ENCODE results near the gene MXD3.
"Not testable (repeated sequence)": the region's sequence is repeated elsewhere in the genome, so short reads cannot be mapped to it uniquely, and the experiment has no call there.

The MXD3 gene

DNA sequence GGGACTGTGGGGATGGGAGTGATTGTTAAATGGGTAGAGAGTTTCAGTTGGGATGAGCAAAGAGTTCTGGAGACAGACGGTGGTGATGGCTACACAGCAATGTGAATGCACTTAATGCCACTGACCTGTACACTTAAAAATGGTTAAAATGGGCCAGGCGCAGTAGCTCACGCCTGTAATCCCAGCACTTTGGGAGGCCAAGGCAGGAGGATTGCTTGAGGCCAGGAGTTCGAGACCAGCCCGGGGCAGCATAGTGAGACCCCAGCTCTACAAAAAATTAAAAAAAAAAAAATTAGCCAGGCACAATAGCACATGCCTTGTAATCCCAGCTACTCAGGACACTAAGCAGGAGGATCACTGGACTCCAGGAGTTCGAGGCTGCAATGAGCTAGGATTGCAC, 32.1 kb upstream of the MXD3 start:
- DNase-seq (ENCODE audit: low read depth in 3 of 3) = no peak

DNA sequence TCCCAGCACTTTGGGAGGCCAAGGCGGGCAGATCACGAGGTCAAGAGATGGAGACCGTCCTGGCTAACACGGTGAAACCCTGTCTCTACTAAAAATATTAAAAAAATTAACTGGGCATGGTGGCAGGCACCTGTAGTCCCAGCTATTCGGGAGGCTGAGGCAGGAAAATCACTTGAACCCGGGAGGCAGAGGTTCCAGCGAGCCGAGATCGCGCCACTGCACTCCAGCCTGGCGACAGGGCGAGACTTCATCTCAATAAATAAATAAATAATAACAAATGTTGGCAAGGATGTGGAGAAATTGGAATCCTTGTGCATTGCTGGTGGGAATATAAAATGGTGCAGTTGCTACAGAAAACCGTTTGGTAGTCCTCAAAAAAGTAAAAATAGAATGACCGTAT, 31.3 kb upstream of the MXD3 start:
- DNase-seq (ENCODE audit: low read depth in 3 of 3) = not testable (repeated sequence)

DNA sequence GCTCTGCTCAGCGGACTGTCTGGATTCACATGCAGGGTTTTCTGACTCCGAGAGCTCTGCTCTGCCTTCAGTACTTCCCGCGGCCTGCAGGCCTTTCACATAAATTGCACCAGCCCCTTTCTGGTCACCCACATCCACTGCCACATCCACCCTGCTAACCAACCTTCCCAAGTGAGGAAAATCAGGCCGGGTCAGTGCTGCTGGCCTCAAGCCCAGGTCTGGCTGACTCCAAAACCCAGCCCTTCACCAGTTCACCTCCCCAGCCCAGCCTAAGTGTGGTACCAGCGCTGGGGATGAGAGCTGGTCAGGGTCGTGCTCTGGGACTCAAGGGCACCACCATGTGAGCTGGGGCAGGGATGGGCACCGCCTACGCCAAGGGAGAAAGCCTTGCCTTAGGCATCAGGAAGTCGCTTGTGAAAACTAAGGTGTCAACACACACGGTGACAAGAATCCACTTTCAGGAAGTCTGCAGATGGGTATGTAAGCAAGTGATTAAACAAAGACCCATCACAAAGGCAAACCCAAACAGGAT, 27.5 kb upstream of the MXD3 start:
- no peak for DNase-seq (ENCODE audit: low read depth in 3 of 3)

DNA sequence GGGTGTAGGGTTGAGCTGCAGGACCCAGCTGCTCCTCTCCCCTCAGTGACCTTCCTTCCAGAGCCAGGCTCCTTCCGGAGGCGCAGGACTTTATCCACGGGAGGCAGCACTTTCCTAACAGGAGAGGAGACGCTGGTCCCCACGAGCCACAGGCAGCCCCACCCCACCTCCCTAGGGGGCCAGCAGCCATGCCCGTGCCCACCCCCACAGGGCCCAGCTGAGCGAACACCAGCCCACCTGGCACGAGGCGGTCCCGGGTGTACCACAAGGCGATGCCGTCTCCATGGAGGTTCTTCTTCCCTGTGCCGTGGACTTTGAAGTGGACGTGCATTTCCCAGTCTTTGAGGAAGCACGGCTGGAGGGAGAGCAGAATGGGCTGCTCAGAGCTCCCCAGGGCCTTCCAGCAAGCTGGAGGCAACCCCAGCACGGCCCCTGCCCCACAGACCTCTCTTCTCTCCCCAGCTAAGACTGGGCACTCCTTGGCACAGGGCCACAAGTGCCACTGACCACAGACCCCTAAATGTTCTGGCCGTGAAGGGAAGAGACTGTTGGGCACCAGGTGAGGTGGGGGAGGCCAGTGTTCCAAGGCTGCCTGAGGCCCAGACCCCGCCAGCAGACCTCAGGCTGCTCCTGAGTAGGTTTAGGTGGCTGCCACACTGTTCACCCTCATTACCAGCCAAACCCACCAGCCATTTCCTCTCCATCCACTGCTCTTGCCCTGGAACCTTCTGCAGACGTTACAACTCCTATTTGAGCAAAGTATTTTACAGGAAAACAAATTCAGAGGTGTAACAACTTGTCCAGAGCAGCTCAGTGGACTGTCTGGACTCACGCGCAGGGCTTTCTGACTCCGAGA, 26.8 kb upstream of the MXD3 start:
- no peak for DNase-seq (ENCODE audit: low read depth in 3 of 3)

DNA sequence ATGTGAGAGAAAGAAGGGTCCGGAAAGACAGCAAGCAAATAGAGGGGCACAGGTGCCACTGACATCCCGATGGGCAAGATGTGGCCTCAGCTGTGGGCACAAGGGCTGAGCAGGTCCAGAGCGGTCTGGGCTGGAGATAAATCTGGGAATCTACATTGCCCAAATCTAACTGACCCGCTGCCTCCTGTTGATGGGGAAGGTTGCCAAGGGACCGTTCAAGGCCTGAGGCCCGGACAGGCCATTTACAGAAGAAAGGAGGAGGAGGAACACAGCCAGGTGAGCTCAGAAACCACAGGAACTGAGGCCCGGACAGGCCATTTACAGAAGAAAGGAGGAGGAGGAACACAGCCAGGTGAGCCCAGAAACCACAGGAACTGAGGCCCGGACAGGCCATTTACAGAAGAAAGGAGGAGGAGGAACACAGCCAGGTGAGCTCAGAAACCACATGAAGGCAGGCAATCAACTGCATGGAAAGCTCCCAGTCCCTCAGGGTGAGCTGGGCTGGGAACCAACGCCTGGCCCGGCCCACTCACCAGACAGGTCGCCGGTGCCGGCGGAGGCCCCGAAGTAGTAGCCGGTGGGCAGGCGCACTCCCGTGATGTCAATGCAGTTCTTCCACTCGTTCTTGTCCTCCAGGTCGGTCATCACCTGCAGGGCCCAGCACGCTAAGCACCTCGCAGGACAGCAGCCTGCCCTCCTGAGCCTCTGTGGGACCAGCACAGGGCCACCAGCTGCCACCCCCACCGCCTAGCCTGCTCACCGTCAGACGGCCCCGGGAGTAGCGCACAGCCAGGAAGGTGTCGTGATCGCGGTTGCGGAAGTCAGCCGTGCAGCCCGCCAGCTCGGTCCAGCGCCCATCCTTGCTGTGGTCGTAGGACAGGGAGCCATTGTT, 25.2 kb upstream of the MXD3 start:
- no peak for DNase-seq (ENCODE audit: low read depth in 3 of 3)

DNA sequence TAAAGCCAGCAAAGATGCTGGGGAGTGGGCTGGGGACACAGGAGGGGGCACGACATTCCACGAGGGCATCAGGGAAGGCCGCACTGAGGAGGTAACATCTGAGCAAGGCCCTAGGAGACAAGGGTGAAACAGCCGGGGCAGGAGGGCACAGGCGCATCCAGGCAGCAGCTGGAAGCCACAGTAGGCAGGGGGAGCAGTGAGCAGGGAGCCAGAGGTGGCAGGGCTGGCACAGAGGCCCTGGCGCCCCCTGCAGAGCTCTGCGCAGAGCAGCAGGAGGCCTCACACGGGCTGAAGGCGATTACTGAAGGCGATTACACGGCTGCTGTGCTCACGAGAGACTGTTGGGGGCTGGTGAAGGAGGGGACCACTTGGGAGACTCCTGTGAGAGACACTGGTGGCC, 24.4 kb upstream of the MXD3 start:
- no peak for DNase-seq (ENCODE audit: low read depth in 3 of 3)

DNA sequence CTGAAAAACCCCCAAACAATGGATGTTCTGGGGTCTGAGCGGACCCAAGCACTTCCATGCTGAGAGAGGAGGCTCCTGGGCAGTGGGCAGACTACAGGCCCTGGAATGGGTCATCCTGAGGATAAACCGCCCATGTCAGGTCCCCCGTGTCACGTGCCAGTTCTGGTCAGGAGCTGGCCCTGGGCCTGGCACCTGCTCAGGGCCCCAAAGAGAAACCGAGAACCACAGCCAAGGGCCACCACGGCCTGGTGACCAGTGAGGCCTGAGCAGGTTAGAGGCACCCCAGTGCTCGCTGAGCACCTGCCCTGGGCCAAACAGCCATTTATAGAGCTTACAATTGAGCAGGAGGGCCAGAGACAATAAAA, 24.0 kb upstream of the MXD3 start:
- no peak for DNase-seq (ENCODE audit: low read depth in 3 of 3)

DNA sequence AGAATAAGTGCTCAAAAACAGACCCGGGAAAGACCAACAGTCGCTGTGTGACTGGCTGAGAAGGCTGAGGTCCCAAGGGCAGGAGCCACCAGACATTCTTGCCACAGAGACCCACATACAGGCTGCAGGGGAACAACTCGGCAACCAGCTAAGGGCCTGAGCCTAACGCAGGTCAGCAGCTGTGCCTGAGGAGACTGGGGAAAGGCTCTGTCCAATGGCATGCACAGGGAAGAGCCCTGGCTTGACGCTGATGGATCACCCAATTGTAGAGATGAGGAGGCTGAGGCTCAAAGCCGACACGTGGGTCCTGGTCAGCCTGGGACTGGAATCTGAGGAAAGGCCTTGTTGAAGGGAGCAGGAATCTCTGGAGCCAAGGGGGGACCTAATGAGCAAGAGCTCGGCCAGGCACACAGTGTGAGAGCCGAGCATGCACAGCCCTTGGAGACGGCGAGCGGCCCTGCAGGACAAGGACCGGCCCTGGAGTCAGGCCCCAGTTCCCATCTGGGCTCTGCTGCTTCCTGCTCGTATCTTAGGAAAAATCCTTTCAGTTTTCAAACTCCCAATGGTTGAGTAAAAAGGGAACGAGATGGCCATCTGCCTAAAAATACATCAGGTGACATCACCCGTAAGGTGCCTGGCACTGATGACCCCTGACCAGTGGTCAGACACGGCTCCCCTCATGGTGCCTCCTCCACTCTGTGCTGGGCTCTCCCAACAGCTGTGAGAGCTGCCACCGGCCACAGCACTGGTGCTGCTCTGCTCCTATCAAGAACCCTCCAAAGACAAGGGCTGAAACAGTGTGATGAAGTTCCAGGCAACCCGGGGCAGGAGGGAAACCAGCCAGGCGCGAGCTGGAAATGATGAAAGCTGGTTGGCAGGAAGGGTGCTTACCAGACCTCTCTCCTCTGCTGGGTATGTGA, 23.3 kb upstream of the MXD3 start:
- no peak for DNase-seq (ENCODE audit: low read depth in 3 of 3)

DNA sequence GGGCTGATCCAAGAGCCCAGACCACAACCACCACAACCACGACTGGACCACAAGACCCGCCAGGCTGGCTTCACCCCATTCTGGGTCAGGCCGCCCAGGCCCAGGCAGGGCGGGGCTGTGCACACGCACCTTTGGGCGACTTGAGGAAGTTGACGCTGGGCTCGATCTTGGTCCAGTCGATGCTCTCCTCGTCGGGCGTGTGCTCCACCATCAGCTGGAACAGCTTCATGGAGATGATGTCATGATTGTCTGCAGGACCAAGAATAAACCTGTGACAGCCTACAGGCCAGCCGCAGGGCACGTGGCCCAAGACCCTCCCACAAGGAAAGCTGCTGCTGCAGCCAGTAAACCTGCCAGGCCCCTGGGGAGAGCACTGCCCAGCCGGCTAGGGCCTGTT, 22.5 kb upstream of the MXD3 start:
- no peak for DNase-seq (ENCODE audit: low read depth in 3 of 3)

DNA sequence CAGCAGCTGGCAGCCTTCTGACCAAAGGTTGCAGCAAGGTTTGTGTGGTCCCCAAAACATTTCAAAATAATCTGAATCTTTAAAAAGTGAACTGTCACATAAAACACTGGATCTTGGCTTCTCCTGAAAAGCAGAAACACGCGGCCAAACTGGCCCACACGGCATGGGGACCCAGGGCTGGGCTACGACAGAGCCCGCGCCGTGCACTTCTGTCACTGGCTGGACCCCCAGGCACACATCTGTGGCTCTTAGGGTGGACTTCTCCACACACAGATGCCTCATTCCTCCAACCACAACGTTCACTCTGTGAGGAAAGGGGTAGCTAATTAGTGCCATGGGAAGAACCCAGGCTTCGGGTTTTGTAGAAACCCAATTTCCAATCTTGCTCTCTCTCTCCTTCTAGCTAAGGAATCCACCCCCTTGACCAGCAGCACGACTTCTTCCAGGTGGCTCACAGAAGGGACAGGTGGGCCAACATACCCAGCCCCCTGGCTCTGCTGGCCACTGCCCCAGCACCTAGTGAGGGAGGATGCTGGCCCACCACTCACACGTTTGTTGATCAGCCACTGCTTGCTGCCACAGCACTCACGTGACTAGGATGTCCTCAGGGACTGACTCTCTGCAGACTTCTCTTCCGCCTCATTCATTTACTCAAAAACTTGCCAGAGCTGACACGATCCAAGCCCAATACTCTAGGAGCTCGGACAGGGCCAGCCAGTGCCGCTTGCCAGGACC, 21.9 kb upstream of the MXD3 start:
- no peak for DNase-seq (ENCODE audit: low read depth in 3 of 3)

DNA sequence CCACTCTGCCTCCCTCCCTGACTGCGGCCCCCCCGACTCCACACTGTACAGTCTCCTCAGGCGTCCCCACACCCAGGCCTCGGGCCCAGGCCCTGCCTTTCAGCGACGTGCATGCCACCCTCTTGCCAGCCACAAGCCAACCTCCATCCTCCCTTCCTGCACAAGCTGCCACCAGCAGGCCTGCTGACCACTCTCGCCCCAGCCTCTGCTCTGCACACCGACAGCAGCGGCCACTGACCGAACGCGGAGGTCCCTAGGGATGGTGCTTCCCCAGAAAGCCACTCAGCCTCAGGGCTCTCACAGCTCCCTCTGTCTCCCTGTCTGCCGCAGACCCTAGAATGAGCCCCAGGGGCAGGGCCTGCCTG, 21.2 kb upstream of the MXD3 start:
- DNase-seq (ENCODE audit: low read depth in 3 of 3) = no peak

DNA sequence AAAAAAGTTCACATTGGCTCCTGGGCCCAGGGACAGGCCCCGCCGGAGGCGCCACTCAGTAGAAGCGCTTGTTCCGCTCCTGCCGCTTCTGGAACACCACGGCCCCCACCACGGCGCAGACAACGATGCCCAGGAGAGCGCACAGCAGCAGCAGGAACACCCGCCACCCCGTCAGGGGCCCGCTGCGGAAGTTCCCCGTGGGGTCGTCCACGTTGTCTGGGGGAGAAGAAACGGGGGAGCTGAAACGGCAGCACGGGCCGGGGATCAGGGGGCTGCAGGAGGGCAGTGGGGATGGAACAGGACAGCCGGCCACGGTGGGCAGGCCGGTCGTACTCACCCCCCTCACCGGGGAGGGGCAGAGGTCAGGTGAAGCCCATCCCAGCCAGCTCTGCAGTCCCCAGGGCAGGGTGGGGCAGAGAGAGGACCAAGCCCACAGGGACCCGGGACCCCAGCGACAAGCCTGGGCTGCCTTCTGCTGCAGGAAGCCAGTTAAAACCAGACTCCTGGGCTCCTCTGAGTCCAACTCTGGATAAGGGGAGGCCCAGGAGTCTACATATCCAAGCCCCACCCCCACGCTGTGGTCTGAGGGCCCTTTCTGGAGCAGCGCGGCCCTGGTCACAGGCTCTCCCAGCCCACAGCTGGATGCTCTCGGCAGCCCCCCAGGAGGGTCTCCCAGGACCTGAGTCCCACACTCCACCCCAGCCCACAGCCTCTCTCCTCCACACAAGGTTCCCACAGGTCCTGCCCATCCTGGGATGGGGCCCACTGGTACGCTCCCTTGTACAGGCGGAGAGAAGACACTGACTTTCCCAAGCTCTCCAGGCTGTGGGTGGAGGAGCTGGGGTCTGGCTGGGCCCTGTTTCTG, 20.6 kb upstream of the MXD3 start:
- DNase-seq (ENCODE audit: low read depth in 3 of 3) = no peak

DNA sequence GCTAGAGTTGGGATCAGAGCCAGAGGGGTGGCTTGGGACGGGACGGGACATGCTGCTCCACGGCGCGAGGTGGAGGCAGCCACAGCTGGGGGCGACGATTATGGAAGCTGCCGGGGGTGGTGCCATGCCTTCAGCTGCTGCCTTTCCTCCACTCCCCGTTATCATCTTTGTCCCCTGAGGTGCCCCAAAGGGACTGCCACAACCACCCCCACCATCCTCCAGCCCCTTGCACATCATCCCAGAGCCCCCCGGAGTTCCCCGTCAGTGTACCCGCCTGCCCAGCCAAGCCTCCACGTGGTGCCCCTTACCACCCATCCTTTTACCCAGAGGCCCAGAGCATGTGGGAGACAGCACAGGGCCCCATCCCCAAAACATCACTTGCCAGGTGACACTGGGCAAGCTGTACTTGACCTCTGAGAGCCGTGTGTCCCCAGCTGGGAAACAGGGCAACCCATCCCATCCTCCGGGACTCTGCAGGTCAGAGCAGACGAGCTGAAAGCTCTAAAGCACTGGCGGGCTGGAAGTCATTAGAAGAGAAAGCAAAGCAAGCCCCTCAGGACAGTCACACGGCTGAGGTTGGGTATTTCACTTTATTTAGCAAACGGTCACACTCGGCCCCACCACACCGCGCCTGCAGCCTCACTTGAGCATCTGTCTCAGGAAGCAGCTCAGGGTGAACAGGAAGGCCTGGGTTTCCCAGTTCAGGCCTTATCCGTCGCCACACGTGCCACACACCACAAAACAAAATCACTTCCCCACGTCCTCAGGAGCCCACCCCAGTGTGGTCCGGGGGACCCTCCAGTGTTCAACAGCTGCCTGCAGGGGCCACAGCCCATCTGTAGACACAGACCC, 19.5 kb upstream of the MXD3 start:
- no peak for DNase-seq (ENCODE audit: low read depth in 3 of 3)

DNA sequence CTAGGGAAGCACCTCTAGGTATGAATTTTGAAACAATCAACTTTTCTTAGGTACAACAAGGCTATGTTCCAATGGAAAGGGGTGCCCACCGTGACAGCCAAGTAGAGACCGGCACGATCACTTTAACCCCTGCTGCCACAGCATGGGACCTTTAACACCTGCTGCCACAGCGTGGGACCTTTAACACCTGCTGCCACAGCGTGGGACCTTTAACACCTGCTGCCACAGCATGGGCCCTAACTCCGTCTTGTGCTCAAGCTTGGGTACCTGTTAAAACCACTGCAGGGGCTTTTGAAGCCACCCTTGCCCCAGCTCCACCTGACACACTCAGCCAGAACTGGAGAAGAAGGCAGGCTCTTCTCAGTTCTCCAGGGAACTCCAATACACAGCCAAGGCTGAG, 18.2 kb upstream of the MXD3 start:
- DNase-seq (ENCODE audit: low read depth in 3 of 3) = no peak

DNA sequence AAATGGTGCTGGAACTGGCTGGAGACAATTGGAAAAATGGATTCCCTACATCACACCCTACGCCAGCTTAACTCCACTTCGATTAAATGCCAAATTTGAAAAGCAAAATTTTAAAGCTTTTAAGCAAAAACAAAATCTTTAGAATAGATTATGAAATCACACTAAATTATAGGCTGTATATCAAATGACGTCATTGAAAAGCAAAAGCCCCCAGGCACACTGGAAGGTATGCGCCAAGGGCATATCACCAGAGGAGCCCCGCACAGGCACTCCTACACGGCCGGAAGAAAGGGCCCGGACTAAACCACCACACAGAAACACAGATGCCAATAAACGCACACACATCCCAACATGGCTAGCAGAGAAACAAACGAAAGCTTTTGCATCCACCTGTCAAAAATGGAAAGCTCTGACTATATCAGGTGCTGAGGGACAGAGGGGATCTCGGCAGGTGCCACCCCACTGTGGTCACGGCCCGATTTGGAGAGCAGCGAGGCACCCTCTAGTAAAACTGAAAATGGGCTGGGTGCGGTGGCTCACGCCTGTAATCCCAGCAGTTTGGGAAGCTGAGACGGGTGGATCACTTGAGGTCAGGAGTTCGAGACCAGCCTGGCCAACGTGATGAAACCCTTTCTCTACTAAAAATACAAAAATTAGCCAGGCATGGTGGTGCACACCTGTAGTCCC, 17.0 kb upstream of the MXD3 start:
- no peak for DNase-seq (ENCODE audit: low read depth in 3 of 3)

DNA sequence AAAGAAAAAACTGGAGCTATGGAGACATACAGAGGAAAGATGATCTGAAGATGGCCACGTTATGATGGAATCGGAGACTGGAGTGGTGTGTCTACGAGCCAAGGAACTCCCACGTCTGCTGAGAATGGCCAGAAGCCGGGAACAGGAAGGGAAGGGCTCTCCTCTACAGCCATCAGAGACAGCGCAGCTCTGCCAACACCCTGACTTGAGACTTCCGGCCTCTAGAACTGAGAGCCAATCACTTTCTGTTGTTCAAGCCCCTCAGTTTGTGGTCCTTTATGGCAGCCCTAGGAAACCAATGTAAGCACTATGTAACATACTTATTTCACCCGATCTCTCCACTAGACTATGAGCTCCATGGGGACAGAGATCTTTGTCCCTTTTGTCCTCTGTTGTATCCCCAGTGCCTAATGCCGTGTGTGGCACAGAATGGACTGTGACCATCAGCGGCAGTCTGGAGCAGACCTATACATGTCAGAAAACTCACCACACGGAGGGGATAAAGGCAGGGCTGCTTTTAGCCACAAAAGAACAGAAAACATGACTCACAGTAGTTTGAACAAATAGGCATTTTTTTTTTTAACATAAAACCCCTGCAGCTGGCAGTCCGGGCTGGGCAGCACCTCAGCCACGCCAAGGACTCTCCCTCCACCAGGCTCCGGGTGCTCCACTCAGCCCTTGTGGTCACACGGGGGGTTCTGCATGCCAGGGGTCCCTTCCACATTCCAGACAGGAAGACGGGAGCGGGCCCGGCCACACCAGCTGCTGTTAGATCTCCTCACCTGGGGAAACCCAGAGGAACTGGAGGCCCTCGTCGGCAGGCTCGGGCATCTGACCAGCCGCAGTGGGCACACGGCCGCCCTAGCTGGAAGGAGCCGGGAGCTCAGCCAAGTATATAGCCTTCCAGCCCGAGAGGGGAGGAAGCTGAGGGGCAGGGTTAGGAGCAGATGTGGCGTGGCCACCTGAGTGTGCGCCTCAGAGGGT, 16.1 kb upstream of the MXD3 start:
- DNase-seq (ENCODE audit: low read depth in 3 of 3) = no peak

DNA sequence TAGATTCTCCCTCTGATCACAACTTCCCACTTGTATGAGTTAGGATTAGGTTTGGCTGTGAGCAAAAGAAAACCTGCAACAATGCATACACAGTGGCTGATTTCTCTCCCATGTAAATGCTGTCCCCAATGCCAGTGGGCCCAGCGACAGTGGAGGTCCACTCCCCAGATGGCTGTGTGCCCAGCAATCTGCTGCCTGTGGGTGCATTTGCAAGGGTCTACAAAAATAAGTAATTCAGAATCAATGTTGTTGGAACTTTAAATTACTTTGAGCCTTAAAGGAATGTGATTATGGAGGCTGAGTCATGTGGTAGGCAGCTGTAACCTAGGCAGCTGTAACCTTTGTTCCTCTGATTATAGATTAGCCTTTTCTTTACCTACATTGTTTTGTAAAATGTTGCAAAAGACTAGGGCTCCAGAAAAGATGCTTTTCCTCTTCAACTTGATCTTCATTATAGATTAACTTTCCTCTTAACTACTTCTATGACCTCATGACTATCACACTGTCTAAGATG, 14.2 kb upstream of the MXD3 start:
- DNase-seq (ENCODE audit: low read depth in 3 of 3) = no peak

Data from stimulated activated CD4-positive, alpha-beta T cell treated with anti-CD3 and anti-CD28 coated beads, TNF-alpha, amount 100 ng/mL, for 48 hours (primary cell).